Measurements from ENCODE around the gene OAS1. TPM values are rescaled to one million over a fixed set of nuclear protein-coding genes. Genes with fewer than 3 reads are reported as not detected.

The OAS1 gene
- polyA plus RNA-seq, 1 experiment = 0.19 TPM

- Histone ChIP-seq H3K9me3 (ENCODE audit: control insufficient read depth, insufficient read depth, low read length) (no peaks in the 10 kb centered on the region), H3K27me3 (ENCODE audit: control insufficient read depth, insufficient read depth, low read length) (no peaks in the 10 kb centered on the region), H3K4me3 (ENCODE audit: low read depth, low read length) (no peak overlapping the region), H3K27ac (ENCODE audit: low read depth, low read length) (no peak overlapping the region)
- DNase-seq (ENCODE audit: low read depth, low spot score) = no peak
- TF ChIP-seq CTCF (IDR thresholded peaks at IDR 0.05; ENCODE audit: low read depth, low read length) = no peak
- ChIA-PET CTCF (no interaction called here), POLR2A (no interaction called here)
Observed at GRCh38 chr12:112927925-112928324, 21.2 kb downstream of the OAS1 start.

GRCh38 chr12:112928978-112929377 is 22.2 kb downstream of the OAS1 start:
- TF ChIP-seq CTCF (IDR thresholded peaks at IDR 0.05; ENCODE audit: low read depth, low read length) = no peak
- DNase-seq (ENCODE audit: low read depth, low spot score) = no peak
- Histone ChIP-seq H3K27ac (ENCODE audit: low read depth, low read length) (no peak overlapping the region), H3K9me3 (ENCODE audit: control insufficient read depth, insufficient read depth, low read length) (no peaks in the 10 kb centered on the region), H3K27me3 (ENCODE audit: control insufficient read depth, insufficient read depth, low read length) (peaks cover 2% of the 10 kb centered on the region), H3K4me3 (ENCODE audit: low read depth, low read length) (no peak overlapping the region)
- POLR2A ChIA-PET = no interaction called here
- CTCF ChIA-PET = no interaction called here

GRCh38 chr12:112929715-112930114 is 23.0 kb downstream of the OAS1 start:
- POLR2A ChIA-PET = no interaction called here
- no peaks in the 10 kb centered on the region for H3K9me3 ChIP-seq (ENCODE audit: control insufficient read depth, insufficient read depth, low read length)
- H3K4me3 ChIP-seq (ENCODE audit: low read depth, low read length) = no peak overlapping the region
- H3K27ac ChIP-seq (ENCODE audit: low read depth, low read length) = no peak overlapping the region
- no peak for DNase-seq (ENCODE audit: low read depth, low spot score)
- CTCF ChIA-PET = no interaction called here
- no peak for TF ChIP-seq CTCF (IDR thresholded peaks at IDR 0.05; ENCODE audit: low read depth, low read length)
- H3K27me3 ChIP-seq (ENCODE audit: control insufficient read depth, insufficient read depth, low read length) = peaks cover 2% of the 10 kb centered on the region

- ChIA-PET CTCF (no interaction called here), POLR2A (no interaction called here)
- Histone ChIP-seq H3K27me3 (ENCODE audit: control insufficient read depth, insufficient read depth, low read length) (peaks cover 2% of the 10 kb centered on the region), H3K27ac (ENCODE audit: low read depth, low read length) (no peak overlapping the region), H3K4me3 (ENCODE audit: low read depth, low read length) (no peak overlapping the region), H3K9me3 (ENCODE audit: control insufficient read depth, insufficient read depth, low read length) (no peaks in the 10 kb centered on the region)
- TF ChIP-seq CTCF (IDR thresholded peaks at IDR 0.05; ENCODE audit: low read depth, low read length) = no peak
- DNase-seq (ENCODE audit: low read depth, low spot score) = no peak
Observed at GRCh38 chr12:112930350-112930749, 23.6 kb downstream of the OAS1 start.

- ChIA-PET CTCF (interaction anchor here (0.5 kb wide), 1 partner anchor 33 kb away, joined by 4 read pairs; no protein-coding TSS in a partner anchor), POLR2A (no interaction called here)
- Histone ChIP-seq H3K27me3 (ENCODE audit: control insufficient read depth, insufficient read depth, low read length) (peaks cover 2% of the 10 kb centered on the region), H3K27ac (ENCODE audit: low read depth, low read length) (no peak overlapping the region), H3K9me3 (ENCODE audit: control insufficient read depth, insufficient read depth, low read length) (no peaks in the 10 kb centered on the region), H3K4me3 (ENCODE audit: low read depth, low read length) (no peak overlapping the region)
- no peak for DNase-seq (ENCODE audit: low read depth, low spot score)
- TF ChIP-seq CTCF (IDR thresholded peaks at IDR 0.05; ENCODE audit: low read depth, low read length) = no peak
Observed at GRCh38 chr12:112932485-112933128, 25.8 kb downstream of the OAS1 start.

Measured in AG04450 (cell line).